ENCODE data around the gene PNLIPRP2. TPM values are rescaled to one million over a fixed set of nuclear protein-coding genes. Genes with fewer than 3 reads are reported as not detected.

The PNLIPRP2 gene
- total and polyA plus RNA-seq, 2 experiments from 2014 or later = 16.7 to 21.1 TPM

GRCh38 chr10:116669832-116670644, 49.3 kb downstream of the PNLIPRP2 start:
- H3K4me1 ChIP-seq (ENCODE audit: insufficient read depth) = no peaks in the 10 kb centered on the region
- H3K4me3 ChIP-seq = peak overlapping the region; percentile 49
- peak overlapping the region; percentile 50 for H3K27ac ChIP-seq
- TF ChIP-seq, protein P1, sequence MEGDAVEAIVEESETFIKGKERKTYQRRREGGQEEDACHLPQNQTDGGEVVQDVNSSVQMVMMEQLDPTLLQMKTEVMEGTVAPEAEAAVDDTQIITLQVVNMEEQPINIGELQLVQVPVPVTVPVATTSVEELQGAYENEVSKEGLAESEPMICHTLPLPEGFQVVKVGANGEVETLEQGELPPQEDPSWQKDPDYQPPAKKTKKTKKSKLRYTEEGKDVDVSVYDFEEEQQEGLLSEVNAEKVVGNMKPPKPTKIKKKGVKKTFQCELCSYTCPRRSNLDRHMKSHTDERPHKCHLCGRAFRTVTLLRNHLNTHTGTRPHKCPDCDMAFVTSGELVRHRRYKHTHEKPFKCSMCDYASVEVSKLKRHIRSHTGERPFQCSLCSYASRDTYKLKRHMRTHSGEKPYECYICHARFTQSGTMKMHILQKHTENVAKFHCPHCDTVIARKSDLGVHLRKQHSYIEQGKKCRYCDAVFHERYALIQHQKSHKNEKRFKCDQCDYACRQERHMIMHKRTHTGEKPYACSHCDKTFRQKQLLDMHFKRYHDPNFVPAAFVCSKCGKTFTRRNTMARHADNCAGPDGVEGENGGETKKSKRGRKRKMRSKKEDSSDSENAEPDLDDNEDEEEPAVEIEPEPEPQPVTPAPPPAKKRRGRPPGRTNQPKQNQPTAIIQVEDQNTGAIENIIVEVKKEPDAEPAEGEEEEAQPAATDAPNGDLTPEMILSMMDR (IDR thresholded peaks at IDR 0.05; ENCODE audit: poor library complexity) = no peak
- no peak for TF ChIP-seq EZH2 (IDR thresholded peaks at IDR 0.05; ENCODE audit: borderline replicate concordance)
- H3K36me3 ChIP-seq (replicated peaks; ENCODE audit: insufficient read depth, low read depth) = no peaks in the 10 kb centered on the region
- no peaks in the 10 kb centered on the region for H4K20me1 ChIP-seq (ENCODE audit: insufficient read depth, poor library complexity, severe bottlenecking)
- H3K27me3 ChIP-seq = no peaks in the 10 kb centered on the region
- H3K79me2 ChIP-seq = no peaks in the 10 kb centered on the region
- peak overlapping the region; percentile 86 for H3K4me2 ChIP-seq
- no peaks in the 10 kb centered on the region for H3K9me2 ChIP-seq (replicated peaks; ENCODE audit: insufficient read depth)
- 18% methylated on average over 20 of the region's 41 CpGs for WGBS (ENCODE audit: low lambda C conversion rate, missing lambda C conversion rate)
- H2AFZ ChIP-seq = peak overlapping the region; percentile 80
- no peaks in the 10 kb centered on the region for H3K9me3 ChIP-seq (ENCODE audit: low read depth)
- peak; percentile 87 for DNase-seq (ENCODE audit: low spot score)

DNA sequence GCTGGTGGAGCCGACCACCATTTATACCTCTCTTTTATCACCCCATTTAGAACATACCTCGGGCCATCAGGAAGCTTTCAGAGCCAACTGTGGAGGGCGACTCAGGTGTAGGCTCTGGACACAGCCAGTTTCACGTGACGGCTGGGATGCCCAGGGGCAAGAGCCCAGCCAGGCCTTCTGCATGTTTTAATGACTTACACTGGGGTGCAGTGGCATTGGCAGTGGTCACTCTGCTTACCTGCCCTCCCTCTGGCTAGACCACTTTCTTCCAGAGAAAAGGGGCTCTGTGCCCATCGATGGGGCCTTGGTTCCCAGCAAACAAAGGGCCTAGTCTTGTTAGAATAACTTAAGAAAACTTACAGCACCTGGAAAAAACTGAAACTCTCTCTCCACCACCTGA, 50.0 kb downstream of the PNLIPRP2 start:
- H3K9me3 ChIP-seq (ENCODE audit: low read depth) = no peaks in the 10 kb centered on the region
- no peak for DNase-seq (ENCODE audit: low spot score)
- H2AFZ ChIP-seq = no peak overlapping the region
- no peaks in the 10 kb centered on the region for H4K20me1 ChIP-seq (ENCODE audit: insufficient read depth, poor library complexity, severe bottlenecking)
- TF ChIP-seq EZH2phosphoT487 (IDR thresholded peaks at IDR 0.05; ENCODE audit: low read depth, severe bottlenecking, unreplicated experiment) (no peak), EZH2 (IDR thresholded peaks at IDR 0.05; ENCODE audit: borderline replicate concordance) (no peak)
- TF ChIP-seq, protein P1 (IDR thresholded peaks at IDR 0.05; ENCODE audit: poor library complexity) = no peak
- 85% methylated on average over 6 of the region's 6 CpGs for WGBS (ENCODE audit: low lambda C conversion rate, missing lambda C conversion rate)
- no peak overlapping the region for H3K4me3 ChIP-seq
- no peaks in the 10 kb centered on the region for H3K9me2 ChIP-seq (replicated peaks; ENCODE audit: insufficient read depth)
- no peaks in the 10 kb centered on the region for H3K4me1 ChIP-seq (ENCODE audit: insufficient read depth)
- H3K27me3 ChIP-seq = no peaks in the 10 kb centered on the region
- H3K36me3 ChIP-seq (replicated peaks; ENCODE audit: insufficient read depth, low read depth) = no peaks in the 10 kb centered on the region
- H3K4me2 ChIP-seq = peak overlapping the region; percentile 86
- no peaks in the 10 kb centered on the region for H3K79me2 ChIP-seq
- H3K27ac ChIP-seq = no peak overlapping the region

GRCh38 chr10:116671274-116671926, 50.6 kb downstream of the PNLIPRP2 start:
- no peak overlapping the region for H3K27ac ChIP-seq
- no peaks in the 10 kb centered on the region for H3K36me3 ChIP-seq (replicated peaks; ENCODE audit: insufficient read depth, low read depth)
- WGBS (ENCODE audit: low lambda C conversion rate, missing lambda C conversion rate) = 53% methylated on average over 5 of the region's 5 CpGs
- H3K79me2 ChIP-seq = no peaks in the 10 kb centered on the region
- no peaks in the 10 kb centered on the region for H3K4me1 ChIP-seq (ENCODE audit: insufficient read depth)
- TF ChIP-seq, protein P1 (IDR thresholded peaks at IDR 0.05; ENCODE audit: poor library complexity) = no peak
- TF ChIP-seq EZH2phosphoT487 (IDR thresholded peaks at IDR 0.05; ENCODE audit: low read depth, severe bottlenecking, unreplicated experiment) (no peak), EZH2 (IDR thresholded peaks at IDR 0.05; ENCODE audit: borderline replicate concordance) (no peak)
- H3K9me3 ChIP-seq (ENCODE audit: low read depth) = no peaks in the 10 kb centered on the region
- no peak overlapping the region for H3K4me3 ChIP-seq
- no peaks in the 10 kb centered on the region for H3K27me3 ChIP-seq
- no peak overlapping the region for H3K4me2 ChIP-seq
- H2AFZ ChIP-seq = no peak overlapping the region
- H4K20me1 ChIP-seq (ENCODE audit: insufficient read depth, poor library complexity, severe bottlenecking) = no peaks in the 10 kb centered on the region
- DNase-seq (ENCODE audit: low spot score) = no peak
- H3K9me2 ChIP-seq (replicated peaks; ENCODE audit: insufficient read depth) = no peaks in the 10 kb centered on the region
